ENCODE results near the gene CDH12.

DNA sequence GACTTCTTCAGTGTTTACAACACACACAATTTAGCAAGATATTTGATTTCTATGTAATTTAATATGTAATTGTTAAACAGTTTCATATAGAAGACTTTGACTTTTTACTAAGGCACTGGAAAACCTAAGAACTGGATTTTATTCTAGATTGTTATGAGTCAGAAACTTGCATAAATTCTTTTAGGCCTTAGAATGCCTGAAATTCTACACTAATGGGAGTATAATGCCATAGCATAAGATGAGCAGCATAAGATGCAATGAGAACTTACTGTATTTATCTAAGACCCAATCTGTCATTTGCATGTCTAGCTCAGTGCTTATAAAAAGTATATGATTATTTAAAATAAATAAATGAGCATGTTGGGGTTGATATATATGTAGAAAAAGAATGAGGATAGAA is 285.2 kb downstream of the CDH12 start:
- TF ChIP-seq, protein P1, sequence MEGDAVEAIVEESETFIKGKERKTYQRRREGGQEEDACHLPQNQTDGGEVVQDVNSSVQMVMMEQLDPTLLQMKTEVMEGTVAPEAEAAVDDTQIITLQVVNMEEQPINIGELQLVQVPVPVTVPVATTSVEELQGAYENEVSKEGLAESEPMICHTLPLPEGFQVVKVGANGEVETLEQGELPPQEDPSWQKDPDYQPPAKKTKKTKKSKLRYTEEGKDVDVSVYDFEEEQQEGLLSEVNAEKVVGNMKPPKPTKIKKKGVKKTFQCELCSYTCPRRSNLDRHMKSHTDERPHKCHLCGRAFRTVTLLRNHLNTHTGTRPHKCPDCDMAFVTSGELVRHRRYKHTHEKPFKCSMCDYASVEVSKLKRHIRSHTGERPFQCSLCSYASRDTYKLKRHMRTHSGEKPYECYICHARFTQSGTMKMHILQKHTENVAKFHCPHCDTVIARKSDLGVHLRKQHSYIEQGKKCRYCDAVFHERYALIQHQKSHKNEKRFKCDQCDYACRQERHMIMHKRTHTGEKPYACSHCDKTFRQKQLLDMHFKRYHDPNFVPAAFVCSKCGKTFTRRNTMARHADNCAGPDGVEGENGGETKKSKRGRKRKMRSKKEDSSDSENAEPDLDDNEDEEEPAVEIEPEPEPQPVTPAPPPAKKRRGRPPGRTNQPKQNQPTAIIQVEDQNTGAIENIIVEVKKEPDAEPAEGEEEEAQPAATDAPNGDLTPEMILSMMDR (IDR thresholded peaks at IDR 0.05) = no peak
- no peak for TF ChIP-seq EP300 (IDR thresholded peaks at IDR 0.05)
- no peak for TF ChIP-seq POLR2A (IDR thresholded peaks at IDR 0.05)

Measured in gastroesophageal sphincter (tissue), 3 donors.